ENCODE measurements around the gene SYNGAP1.
"Not testable (repeated sequence)": the region's sequence is repeated elsewhere in the genome, so short reads cannot be mapped to it uniquely, and the experiment has no call there.

Gene SYNGAP1

GRCh38 chr6:33419580-33420490 lies at the start of gene SYNGAP1:
SYNGAP1 (plus strand) TSS chr6:33420065; CDS start chr6:33420265, 200 bp downstream.
- DNase-seq (ENCODE audit: low read depth in 2 of 3, low spot score in 1 of 3): no peak

DNA sequence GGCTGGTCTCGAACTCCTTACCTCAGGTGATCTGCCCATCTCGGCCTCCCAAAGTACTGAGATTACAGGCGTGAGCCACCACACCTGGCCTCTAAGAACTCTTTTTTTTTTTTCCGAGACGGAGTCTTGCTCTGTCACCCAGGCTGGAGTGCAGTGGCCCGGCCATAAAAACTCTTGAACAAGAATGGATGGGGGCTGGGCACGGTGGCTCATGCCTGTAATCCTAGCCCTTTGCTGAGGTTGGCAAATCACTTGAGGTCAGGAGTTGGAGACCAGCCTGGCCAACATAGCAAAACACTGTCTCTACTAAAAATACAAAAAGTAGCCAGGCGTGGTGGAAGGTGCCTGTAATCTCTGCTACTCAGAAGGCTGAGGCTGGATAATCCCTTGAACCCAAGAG lies 48.0 kb upstream of the SYNGAP1 start:
- DNase-seq (ENCODE audit: low read depth in 2 of 3, low spot score in 1 of 3): not testable (repeated sequence)

DNA sequence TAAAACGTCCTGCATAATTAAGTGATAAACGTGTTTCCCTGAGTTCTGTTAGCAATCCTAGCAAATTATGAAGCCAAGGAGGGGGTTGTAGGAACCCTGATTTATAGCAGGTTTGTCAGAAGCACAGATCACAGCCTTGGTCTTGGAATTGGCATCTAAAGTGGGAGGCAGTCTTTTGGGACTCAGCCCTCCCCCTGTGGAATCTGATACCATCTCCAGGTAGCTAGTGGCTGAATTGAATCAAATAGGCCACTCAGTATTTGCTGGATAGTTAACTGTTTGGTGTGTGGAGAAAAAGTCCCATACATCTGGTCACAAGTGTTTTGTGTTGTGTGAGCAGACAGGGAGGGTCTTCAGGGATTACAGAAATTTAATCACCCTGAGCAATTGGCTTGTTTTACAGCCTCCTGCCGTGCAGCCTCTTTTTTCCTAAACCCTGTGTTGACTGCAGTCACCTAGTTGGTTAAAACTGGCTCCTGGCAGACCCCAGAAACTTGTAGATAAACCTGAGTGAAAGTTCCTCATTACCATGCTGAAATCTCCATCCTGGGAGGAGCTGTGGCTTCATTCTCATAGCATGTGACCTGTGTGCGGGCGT lies 47.2 kb upstream of the SYNGAP1 start:
- DNase-seq (ENCODE audit: low read depth in 2 of 3, low spot score in 1 of 3): no peak

GRCh38 chr6:33373960-33374910 lies 45.6 kb upstream of the SYNGAP1 start:
- DNase-seq (ENCODE audit: low read depth in 2 of 3, low spot score in 1 of 3): no peak

DNA sequence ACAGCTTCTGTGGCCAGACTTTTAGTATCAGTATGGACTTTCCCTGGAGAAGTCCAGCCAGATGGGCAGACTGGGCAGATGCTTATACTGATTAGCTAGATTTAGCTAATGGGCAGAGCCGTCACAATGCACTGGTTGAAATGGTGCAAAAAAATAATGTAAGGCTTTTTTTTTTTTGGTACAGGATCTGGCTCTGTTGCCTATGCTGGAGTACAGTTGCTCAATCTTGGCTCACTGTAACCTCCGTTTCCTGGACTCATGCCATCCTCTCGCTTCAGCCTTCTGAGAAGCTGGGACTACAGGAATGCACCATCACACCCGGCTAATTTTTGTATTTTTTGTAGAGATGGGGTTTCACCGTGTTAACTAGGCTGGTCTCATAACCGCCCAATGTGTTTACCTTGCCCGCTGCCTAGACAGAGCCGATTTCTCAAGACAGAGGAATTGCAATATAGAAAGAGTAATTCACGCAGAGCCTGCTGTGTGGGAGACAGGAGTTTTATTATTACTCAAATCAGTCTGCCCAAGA lies 44.7 kb upstream of the SYNGAP1 start:
- no peak for DNase-seq (ENCODE audit: low read depth in 2 of 3, low spot score in 1 of 3)

- DNase-seq (ENCODE audit: low read depth in 2 of 3, low spot score in 1 of 3): no peak
Measured at GRCh38 chr6:33377171-33377570, 42.7 kb upstream of the SYNGAP1 start.

GRCh38 chr6:33379184-33379583 lies 40.7 kb upstream of the SYNGAP1 start:
- not testable (repeated sequence) for DNase-seq (ENCODE audit: low read depth in 2 of 3, low spot score in 1 of 3)

DNA sequence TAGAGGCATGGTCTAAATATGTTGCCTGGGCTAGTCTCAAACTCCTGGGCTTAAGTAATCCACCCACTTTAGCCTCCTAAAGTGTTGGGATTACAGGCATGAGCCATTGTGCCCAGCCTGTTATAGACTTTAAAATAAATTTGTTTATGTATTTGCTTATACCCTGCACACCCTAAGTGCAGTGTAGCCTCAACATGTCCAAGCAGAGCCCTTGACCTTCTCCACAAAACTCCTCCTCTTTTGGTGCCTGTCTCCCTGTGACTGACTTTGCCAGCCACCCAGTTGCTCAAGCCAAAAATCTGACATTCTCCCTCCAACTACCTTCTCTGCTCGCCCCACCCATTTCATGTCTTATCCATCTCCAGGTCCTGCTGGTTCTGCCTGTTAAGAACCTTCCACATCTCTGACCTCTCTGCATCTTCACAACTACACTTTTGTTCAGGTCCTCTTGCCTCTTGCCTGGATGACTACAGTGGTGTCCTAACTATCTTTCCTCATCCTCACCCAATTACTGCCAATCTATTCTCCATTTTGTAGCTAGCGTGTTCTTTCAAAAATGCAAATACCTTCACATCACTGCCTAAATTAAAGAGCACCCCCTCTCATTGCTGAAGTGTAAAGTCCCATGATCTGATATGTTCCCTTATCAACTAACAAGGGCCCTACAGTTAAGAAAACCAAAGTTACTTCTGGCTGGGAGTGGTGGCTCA lies 39.4 kb upstream of the SYNGAP1 start:
- DNase-seq (ENCODE audit: low read depth in 2 of 3, low spot score in 1 of 3): no peak

DNA sequence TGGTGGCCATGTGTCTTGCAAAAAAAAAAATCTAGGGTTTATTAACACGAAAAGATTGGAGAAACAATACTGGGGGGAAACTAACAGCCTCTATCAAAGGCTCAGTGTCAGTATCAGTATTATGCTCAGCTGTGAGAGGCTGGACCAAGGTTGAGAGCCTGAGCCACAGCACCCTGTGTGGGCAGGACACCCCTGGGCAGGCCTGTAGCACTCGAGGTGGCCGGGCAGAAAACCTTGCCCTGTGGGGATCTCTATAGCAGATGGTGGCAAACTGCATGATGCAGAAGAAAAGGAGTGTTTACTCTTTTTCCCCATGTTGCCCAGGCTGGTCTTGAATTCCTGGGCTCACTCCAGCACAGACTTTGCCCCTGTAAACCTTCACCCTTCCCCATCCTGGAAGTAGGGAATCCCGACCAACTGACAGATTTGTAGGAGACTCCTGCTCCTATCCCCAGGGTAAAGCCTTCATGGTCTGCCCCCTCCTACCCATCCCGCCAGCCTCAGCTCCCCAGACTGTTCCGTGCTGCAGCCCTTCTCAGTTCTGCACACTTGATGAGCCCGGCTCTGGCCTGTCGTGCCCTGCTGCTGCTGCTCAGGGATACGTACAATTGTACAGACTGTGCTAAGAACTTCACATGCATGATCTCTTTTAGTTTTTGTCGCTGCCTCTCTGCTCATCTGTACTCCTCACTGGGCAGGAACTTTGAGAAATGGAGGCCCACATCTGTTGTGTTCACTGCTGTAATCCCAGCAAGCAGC lies 36.3 kb upstream of the SYNGAP1 start:
- DNase-seq (ENCODE audit: low read depth in 2 of 3, low spot score in 1 of 3): no peak

DNA sequence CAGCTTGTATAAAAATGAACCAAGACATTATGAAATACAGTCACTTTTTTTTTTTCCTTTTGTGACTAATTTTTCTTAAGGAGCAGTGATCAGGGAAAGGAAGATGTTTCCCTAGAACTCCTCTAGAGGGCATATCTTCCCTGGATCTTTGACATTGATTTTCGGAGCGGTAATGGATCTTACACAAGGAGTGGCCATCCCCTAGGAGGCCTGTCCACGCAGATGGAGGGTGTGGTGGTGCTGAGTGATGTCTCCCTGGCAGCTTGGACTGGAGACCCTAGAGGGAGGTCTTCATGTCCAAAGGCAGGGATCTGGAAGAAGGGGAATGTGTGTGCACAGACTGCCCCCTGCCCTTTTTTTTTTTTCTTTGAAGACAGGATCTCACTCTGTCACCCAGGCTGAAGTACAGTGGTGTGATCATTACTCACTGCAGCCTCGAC lies 35.3 kb upstream of the SYNGAP1 start:
- DNase-seq (ENCODE audit: low read depth in 2 of 3, low spot score in 1 of 3): no peak

DNA sequence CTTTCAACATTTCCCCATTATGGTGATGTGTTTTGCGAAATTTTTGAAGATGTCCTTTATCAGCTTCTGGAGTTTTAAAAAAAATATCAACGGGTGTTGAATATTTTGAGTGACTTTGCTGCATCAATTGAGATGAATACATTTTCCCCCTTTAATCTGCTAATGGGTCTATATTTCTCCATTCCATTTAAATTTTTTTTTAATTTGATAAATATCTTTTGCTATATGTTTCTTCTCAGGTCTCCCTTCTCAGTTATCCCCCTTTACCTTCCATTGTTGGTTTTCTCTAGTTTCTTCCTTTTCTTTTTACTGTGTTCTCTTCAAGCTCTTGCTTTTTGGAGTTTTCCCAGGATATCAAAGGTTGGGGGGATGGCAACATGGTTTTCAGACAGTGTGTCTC lies 29.7 kb upstream of the SYNGAP1 start:
- no peak for DNase-seq (ENCODE audit: low read depth in 2 of 3, low spot score in 1 of 3)

DNA sequence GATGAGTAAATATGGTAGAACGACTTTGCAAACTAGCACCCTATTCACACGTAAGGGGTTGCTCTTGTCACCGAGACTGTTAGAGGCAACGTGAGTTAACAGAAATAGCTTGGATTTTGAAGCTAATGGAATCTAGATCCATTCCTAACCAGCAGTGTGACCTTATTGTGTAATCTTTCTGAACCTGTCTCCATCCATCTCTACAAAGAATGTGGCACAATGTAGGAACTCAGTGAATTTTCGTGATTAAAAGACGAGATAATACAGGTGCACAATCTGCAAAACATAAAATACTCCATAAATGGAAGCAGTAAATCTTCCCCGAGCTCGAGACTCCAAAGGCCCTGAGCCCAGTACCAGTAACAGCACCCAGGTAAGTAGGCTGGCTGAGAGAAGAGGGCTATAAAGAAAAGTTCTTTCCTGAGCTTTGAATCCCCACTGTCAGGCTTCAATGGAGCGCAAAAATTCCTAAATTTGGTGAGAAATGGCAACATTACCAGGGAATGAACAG lies 29.0 kb upstream of the SYNGAP1 start:
- no peak for DNase-seq (ENCODE audit: low read depth in 2 of 3, low spot score in 1 of 3)

DNA sequence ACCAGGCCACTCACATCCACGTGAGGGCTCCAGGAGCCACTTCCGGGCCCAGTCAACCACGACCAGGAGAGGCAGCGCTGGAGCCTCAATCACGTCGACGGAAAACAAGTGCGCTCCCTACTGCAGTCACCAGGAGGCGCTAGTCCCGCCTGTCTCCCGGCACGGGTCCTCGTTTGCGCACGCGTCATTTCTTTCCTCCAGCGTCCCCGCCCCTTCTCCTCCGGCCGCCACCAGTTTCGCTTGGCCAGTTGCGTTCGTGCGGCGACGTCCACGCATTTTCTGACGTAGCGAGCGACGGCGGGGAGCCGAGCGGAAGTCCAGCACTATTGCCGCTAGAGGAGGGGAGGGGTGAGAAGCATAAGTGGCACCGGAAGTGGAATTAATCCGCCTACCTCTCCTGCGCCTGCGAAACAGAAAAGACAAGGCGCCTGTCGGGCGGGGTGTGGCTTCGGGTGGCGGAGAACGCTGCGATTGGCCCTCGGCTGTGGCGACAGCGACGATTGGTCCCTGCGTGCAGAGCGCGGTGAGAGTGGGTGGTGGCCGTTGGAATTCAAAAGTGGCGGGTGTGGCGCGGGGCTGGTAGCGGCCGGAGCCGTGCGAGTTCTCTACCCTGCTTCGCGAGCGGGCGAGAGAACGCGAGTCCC lies 28.5 kb upstream of the SYNGAP1 start, which contains the start of gene KIFC1:
KIFC1 (plus strand) TSS at position 546 of the 644 bp plus-strand sequence. CDS start 163 bp downstream, outside the sequence.
- peak; percentile 99 for DNase-seq (ENCODE audit: low read depth in 2 of 3, low spot score in 1 of 3)

- peak; percentile 47 to 63 (median 48) for DNase-seq (ENCODE audit: low read depth in 2 of 3, low spot score in 1 of 3)
Measured at GRCh38 chr6:33391922-33392594, 27.8 kb upstream of the SYNGAP1 start.

- no peak for DNase-seq (ENCODE audit: low read depth in 2 of 3, low spot score in 1 of 3)
Measured at GRCh38 chr6:33392595-33392948, 27.3 kb upstream of the SYNGAP1 start.

GRCh38 chr6:33392979-33393378 lies 26.9 kb upstream of the SYNGAP1 start:
- DNase-seq (ENCODE audit: low read depth in 2 of 3, low spot score in 1 of 3): no peak

- DNase-seq (ENCODE audit: low read depth in 2 of 3, low spot score in 1 of 3): no peak
Measured at GRCh38 chr6:33397541-33397940, 22.3 kb upstream of the SYNGAP1 start.

- not testable (repeated sequence) for DNase-seq (ENCODE audit: low read depth in 2 of 3, low spot score in 1 of 3)
Measured at GRCh38 chr6:33398601-33399000, 21.3 kb upstream of the SYNGAP1 start.
